IPS DF 19.7 (cell line): ENCODE data around the gene ZNF516.
"Not testable (repeated sequence)": the region's sequence is repeated elsewhere in the genome, so short reads cannot be mapped to it uniquely, and the experiment has no call there.

Experiments used
- DNase-seq: peaks from one replicate; pipeline ENCODE4 v3.0.0-alpha.2; 2013; ENCODE audit warnings: low read depth, low spot score

The ZNF516 gene

DNA sequence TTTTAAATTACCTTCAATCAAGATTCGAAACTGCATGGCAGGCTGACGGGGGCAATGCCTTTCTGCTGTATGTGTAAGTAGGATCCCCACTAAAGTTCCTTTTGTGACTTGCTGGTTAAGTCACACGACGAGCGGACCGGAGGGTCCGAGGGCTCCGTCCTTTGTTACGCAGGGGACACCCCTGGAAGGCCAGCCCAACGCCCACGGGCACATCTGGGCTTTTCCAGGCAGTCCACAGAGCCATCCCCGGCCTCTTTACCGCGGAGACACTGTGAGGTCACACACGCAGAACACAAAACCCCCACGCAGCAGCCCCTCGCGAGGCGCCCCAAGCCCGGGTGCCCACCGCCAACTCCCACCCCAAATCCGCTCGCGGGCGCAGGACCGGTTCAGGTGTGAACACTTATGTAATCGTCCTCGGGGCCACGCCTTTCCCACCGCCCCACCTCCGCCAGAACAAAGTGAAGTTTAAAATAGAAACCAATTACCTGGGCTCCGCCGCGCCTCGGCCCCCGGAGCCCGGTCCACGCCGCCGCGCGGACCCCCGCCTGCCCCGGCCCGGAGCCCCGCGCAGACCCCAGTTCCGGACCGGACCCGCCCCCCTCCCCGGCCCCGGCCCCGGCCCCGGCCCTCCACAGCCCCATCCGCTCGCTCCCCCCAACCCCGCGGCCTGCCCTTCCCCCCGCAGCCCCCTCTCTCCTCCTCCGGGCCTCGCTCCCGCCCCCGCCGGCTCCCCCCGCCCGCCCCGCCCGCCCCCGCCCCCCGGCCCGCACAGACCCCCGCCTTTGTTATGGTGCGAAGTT, 4.2 kb downstream of the ZNF516 start:
- DNase-seq, result no peak

DNA sequence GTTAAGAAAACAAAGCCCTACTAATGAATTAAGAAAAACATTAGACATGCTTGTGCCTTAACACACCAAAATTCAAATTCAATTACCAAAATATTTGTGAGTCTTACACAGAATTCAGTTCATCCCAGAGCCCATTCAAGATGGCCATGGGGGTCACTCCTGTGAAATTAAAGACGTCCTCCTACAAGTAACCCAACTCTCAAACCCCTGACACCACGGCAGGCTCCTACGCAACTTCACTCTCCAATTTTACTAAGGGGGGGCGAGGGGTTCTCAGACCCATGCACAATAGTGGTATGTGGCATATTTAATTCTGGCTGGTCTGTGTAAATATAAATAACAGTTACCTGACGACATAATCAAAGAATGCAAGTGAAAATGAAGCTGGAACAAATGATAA, 5.0 kb downstream of the ZNF516 start:
- DNase-seq, result no peak

DNA sequence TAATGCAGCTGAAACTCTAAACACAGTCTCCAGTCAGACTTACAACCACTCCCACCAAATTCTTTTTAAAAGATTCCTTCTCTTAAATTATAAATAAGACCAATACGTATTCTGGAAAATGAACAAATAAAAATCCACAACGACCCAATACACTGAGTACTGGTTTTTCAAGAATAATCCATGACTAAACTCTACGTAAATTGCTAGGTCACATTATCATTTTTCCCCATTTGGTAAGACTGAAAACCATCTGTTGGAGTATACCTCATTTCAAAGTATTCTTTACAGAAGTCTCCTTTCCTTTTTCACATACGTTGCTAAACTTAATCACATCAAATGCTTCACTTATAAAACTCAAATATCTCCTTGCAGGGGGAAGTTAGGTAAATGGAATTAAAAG, 6.0 kb downstream of the ZNF516 start:
- DNase-seq, result no peak

DNA sequence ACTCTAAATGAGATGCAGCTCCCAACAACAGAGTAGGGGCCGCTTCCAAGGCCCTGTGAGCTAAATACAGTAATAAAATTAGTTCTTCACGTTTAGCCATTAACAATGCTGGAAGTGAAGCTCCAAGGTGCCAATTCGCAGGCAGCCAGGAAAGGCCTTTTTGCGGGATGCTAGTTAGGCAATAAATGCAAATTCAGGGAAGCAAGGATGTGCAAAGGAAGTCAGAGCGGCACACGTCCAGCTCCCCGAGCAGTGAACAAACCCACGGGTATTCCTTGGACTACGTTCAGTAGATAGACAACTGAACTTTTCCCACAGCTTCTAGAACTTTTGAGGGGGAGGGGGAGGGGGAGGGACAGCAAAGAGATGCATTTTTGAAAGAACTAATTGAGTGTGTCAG, 6.9 kb downstream of the ZNF516 start:
- DNase-seq, result no peak

DNA sequence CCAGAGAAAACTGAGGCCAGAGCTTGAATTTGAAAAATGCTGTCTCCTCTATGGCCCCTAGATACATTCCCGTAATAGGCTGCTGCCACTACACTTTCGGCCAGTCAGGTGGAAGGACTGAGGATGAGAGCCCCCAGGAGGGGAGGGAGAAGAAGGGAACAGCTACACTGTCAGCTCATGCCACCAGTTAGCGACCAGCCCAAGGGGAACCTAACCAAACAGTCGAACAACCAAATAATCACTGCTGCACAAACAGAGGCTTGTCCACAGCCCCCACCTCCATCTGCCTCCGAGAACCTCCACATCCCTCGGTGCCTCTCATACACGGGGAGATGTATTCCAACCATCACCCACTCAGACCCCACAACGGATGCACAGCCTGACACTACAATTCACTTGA, 7.3 kb downstream of the ZNF516 start:
- DNase-seq, result no peak

DNA sequence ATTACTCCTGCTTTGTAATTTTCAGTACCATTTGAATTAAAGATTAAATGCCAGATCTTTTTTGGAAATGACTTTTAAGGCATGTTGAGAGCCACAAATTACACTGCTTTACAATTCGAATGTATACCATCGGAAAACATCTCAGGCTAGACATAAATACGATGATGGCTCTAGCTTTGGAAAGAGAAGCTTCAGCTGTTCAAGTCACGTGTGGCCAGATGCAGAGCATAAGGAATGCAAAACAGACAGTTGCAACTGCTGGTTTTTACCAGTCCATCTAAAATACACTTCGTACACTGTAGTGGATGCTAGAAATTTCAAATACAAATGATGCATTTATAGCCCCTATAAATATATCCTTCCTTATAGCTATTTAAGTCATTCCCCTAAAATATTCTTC, 8.0 kb downstream of the ZNF516 start:
- DNase-seq, result no peak

DNA sequence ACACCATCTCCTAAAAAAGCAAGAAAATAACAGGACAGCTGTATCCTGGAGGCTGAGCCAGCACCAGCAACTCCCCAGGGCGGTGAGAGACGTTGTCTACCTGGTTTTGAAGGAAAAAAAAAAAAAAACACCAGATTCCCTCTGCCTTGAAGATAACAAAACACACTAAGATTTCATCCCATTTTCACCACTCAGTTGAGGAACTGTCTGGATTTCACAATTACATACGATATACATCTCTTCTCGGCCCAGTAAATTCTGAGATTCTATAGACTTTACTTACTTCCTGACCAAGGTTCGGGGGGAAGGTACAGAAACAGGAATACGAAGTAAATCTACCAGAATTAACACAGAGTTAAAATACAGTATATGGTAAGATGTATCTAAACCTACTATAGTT, 8.5 kb downstream of the ZNF516 start:
- no peak for DNase-seq

DNA sequence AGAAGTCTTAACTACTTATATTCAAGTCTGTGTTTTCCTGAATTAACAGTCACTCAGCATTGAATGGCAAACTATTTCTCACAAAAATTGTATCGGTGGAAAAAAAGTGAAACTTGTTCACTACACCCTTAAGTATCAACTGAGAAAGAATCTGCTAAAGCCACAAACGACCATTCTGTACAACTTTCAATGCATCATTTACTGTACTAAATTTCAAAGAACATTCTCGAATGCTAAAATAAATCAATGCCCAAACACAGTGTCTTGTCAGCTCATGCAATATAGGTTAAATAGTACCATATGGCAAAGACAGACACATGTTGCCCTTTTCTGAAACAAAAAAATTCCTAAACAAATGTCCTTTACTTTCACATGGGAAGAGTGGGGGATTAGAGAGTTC, 9.0 kb downstream of the ZNF516 start:
- no peak for DNase-seq

DNA sequence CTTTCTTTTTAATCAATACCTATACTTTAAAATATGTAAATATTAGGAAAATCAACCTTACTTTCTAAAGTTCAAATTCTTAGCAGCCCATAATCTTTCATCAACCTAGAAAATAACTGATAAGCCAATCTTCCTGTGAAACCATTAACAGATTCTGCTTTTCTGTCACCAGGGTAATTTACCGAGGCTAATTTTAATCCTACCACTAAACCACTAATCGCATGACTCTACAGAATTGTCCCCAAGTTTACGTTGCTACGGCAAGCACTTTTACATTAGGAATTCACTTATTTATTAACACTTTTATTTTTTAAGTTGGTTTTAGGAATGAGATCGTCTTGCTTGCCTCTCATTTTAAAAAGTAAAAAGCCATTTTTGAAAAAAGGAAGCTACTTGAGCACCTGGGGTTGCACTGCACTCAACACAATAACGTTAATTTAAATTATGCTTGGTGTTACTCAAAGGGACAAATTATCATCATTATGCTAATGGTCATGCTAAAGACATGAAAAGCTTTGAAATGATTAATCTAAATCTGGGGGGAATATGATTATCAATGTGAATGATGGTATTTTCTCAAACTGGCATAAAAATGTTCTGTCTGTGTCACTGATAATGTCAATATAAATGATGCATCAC, 10.2 kb downstream of the ZNF516 start:
- DNase-seq, result no peak

DNA sequence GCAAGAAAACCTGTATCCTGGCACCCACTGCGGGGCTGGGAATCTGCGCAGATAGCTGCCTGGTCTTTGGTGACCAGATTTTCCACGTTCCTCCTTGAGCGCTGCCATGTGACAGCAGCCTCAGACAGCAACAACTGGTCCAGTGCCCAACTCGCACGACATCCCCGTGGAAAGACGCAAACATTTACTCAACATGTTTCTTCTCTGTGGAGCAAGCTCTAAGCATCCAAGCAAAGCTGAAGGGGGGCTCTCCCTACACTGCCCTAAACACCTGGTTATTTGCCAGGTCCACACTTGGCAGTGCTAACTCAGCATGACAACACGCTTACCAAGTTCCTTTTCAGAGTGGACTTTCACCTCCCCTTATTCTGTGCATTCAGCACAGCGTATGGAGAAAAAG, 11.3 kb downstream of the ZNF516 start:
- no peak for DNase-seq

DNA sequence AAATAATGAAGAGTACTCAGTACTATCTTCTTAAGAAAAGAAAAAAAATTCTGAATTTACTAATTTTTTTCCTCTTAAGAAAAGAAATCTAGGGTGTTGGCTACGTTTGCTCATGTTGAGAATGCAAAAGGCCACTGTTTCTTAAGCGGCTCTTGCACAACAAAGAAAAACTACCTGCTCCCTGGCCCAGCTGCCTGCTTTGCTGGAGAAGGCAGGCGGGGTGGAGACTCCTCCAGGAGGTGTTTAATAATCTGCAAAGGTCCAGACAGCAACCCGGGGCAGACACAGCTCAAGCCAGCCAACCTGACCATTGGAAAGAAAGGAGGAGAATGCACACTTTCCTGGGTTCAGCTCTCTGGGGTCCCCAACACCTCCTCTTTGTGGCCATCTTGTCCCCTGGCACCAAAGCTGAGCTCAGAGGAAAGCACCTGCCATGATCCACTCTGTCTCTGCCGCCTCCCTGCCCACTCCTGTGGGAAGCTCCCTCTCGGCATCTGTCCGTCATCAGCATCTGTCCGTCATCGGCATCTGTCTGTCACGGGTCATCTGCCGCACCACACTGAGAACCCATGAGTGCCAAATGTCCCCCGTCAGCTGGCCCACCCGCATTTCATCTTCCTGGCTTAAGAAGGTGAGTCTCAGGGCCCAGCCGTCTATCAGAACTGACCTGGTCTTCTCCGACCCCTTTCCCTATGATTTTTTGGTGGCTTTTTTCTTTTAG, 11.9 kb downstream of the ZNF516 start:
- DNase-seq, result no peak

DNA sequence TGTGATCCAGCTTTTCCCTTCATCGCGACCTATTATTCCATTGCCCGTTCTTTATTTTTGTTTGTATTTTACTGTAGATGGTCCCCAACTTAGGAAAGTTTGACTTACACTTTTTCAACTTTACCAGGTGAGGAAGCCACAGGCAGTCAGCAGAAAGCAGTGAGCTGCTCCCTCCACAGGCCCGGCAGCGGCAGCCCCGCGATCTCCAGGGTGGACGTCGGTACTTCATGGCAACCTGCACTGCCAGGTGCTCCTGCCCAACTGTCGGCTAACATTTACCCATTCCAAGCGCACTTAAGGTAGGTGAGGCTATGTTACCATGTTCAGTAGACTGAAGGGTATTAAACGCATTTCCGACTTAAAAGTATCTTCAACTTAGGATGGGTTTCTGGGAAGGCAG, 12.8 kb downstream of the ZNF516 start:
- no peak for DNase-seq

DNA sequence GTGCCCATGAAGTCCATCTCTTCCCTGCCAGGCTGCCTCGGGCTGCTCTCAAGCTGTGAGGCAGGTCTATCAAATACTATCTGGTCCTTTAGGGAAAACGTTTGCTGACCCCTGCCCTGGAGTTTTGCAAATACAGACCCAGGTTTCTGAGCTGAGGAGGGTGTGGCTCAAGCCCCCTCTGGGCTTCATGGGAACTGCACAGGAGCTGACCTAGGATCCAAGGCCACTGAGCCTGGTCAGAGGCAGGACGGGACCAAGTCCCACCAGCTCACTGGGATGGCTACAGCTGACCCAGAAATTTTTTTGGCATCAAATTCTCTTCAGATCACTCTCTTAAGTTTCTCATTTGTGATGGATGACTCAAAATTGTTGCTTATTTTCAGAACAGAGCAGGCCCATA, 14.1 kb downstream of the ZNF516 start:
- DNase-seq, result no peak

DNA sequence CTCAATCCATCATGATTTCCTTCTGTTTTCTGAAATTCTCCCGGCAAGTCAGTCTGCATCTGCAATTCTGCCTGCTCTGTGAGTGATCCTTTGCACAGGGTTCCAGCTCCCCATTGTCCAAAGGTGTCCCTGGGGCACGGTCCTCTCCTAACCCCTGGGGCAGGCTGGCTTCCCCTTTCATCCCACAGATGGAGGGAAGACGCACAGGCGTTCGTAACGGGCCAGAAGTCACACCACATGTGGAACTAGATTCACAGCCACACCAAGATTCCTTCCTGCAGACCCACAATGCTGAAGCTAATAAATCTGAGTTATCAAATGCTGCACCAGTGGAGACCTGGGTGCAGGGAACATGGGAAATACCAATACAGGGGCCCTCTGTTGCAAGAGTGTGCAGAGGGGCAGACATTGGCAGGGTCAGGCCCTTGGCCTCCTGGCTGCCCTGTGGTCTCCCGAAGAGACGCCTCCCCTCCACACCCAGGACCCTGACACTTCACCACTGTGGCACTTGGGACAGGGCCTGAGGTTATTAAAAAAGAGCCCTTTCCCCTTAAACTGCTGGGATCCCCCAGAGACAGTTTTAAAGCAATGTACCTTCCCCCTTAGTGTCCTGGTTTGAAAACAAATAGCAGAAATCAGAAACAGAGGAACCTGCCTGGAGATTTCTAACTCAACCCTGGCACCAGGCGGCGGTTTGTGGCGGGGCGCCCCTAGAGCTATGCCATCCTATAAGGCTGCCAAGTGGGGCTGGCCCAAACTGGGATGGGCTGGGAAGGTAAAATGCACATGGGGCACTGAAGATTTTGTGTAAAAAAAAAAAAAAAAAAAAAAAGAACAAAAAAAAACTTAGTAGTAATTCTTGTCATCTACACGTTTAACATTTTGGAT, 15.4 kb downstream of the ZNF516 start:
- DNase-seq, result no peak

DNA sequence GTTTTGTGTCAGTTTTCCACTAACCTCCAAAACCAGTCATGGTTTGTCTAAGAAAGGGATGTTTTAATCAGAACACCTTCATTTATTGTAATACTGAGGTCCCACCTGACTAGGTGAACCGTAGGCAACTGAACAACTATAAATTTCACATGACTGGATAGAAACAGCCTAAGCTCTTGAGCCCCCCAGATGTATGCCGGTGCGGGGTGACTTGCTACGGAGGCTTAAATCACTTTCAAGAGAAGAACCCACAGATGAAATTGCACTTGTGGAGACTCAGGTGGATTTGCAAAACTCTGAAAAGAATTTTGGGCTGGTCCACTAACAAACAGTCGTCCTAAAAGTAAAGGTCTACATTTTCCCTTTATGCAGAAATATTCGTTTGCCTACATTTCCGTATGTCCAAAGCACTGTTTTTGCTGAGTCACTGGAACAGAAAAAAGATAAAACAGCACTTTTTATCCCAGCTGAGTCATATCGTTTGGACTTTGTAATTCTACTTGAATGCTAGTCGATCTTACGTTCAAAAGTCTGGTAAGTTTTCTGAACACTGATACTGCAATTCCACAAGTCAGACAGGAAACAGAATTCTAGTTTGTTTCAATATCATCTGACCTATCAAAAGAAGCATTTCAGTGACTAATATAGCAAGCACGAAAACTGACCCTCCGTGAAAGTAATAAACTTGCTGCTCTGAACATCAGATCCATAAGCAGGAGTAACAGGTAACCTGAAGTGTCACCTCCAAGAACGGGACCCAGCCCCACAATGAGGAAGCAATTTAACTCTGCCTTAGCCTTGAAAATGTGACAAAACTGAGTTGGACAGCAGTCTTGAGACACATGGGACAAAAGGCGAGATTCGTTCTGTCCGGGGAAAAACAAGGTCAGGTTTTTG, 18.1 kb downstream of the ZNF516 start:
- DNase-seq, result no peak

DNA sequence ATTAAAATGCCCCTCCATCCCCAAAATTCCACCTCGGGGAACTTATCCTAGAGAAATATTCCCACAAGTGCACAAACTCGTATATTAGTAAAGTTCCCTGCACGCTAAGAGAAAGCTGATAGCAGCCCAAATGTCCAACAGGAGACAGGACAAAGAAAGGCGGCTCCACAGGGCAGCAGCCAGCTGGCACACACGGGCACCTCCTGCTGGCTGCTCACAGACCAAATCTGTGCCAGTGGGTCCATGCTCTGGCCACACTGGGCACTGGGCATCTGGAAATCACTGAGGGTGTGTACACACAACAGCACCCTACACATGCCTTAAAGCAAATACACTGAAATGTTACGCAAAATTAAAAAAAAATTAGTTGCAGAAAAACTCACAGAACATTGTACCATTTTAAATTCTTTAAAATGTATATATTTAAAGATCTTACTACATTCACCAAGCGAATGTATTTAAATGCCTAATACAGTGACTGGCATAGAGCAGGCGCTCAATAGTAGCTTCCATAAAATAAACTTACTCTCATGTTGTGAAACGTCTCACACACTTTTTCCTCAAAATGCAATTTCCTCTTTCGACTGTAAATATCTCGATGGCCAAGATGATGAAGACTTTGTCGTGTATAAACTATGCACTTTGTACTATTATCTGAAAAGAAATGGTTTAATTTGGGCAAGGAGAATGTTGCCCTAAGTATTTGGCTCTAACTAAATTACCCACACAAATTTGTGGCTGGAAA, 19.4 kb downstream of the ZNF516 start:
- no peak for DNase-seq

DNA sequence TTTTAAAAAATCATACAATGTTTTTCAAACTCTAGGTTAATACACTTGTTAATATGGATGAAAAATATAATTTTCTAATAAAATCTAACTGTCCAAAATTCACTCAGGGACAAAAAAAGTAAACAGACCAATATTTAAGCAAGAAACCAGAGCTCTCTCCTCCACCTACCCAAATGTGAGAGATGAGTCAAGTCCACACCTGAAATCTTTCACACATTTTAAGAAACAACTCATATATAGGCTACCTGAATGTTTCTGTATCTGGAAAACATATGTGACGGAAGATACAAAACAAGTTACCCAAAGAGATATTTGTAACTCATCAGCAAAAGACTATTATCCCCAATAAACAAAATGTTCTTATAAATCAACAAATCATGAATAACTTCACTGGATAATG, 20.2 kb downstream of the ZNF516 start:
- DNase-seq, result no peak

DNA sequence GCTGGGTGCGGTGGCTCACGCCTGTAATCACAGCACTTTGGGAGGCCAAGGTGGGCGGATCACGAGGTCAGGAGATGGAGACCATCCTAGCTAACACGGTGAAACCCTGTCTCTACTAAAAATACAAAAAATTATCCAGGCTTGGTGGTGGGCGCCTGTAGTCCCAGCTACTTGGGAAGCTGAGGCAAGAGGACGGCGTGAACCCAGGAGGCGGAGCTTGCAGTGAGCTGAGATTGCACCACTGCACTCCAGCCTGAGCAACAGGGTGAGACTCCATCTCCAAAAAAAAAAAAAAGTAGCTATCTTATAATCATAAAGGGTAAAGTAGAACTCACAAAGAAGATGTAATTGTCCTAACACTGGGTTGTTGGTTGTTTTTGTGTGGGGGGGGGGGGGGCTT, 21.5 kb downstream of the ZNF516 start:
- DNase-seq, result not testable (repeated sequence)

DNA sequence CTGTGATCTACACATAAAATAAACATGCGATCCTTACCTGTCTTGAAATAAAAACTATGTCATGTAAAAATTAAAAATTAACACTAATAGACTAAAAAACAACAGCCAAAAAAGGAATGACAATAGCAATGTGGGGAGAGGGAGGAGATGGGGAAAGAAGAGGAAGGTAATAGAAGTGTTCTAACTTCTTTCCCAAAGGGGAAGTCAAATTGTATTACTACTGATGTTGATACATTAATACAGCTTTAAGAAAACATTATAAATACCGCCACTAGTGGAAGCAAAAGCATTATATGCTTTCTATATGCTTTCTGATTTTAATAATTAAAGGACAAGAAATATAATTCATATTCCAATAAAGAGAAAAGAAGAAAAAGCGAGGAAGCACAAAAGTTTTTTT, 22.2 kb downstream of the ZNF516 start:
- DNase-seq, result no peak

DNA sequence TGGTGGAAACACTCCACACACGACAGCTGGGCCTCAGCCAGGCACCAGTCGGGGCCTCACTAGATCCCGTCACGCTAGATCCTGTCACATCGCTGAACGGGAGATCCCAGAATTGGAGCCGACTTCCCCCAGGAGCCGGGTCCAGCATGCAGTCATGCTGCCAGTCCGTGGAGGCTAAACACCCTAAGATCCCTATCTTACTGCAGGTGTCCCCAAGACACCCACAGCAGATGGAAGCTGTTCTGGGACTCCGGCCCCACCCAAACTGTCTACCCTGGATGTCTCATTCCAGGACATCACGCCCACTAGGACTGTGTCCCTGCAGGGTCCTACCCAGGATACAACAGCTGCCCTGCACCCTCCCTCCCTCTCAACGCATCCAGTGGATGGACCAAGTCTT, 23.4 kb downstream of the ZNF516 start:
- DNase-seq, result no peak
